Breast epithelium (tissue), 4 donors: Measurements from ENCODE around the gene KAT2B. TPM values are rescaled to one million over a fixed set of nuclear protein-coding genes. Genes with fewer than 3 reads are reported as not detected.
A peak's percentile ranks its signal among the peaks of the same experiment; 100 is the strongest.

Experiments used
- DNase-seq, 2 donors: peaks; one replicate each; pipeline ENCODE4 v3.0.0-alpha.2; 2019; ENCODE audit warnings: low spot score in 2 of 2
- H3K27ac ChIP-seq, 2 donors: fragments of 200-600 bp; sonication (generic) in 1 of 2; one replicate each; pipeline ENCODE4 v1.5.1; 2016 to 2019; ENCODE audit warnings: mild to moderate bottlenecking in 1 of 2
- H3K27me3 ChIP-seq, 2 donors: fragments of 200-600 bp; sonication (generic) in 1 of 2; one replicate each; pipeline versions ENCODE4 v1.5.1 to v1.6.0; 2017 to 2019; ENCODE audit warnings: control low read depth in 1 of 2, mild to moderate bottlenecking in 1 of 2
- H3K36me3 ChIP-seq: fragments of 200-600 bp; one replicate; pipeline ENCODE4 v1.5.1; 2019
- H3K4me1 ChIP-seq, 2 donors: fragments of 200-600 bp; sonication (generic); one replicate each; pipeline ENCODE4 v1.5.1; 2016 to 2019; ENCODE audit warnings: control low read depth in 1 of 2
- H3K4me3 ChIP-seq, 3 donors: fragments of 200-600 bp; sonication (generic); 1 replicate in 2 of 3; 2 replicates in 1 of 3; pipeline ENCODE4 v1.5.1; 2016 to 2019; ENCODE audit warnings: mild to moderate bottlenecking in 3 of 3, moderate library complexity in 2 of 3
- H3K9me3 ChIP-seq, 2 donors: fragments of 200-600 bp; sonication (generic) in 1 of 2; one replicate each; pipeline ENCODE4 v1.5.1; 2016 to 2019; ENCODE audit warnings: control low read depth in 1 of 2
- CTCF ChIP-seq, 3 donors: fragments of 450-650 bp; IDR thresholded peaks; one replicate each; pipeline ENCODE4 v1.5.1; 2016 to 2017; ENCODE audit warnings: antibody characterized with exemption in 3 of 3, mild to moderate bottlenecking in 3 of 3, moderate library complexity in 3 of 3
- POLR2A ChIP-seq: fragments of 450-650 bp; IDR thresholded peaks from one replicate; pipeline ENCODE4 v1.6.1; 2016; ENCODE audit warnings: antibody characterized with exemption, mild to moderate bottlenecking, moderate library complexity
- POLR2AphosphoS5 ChIP-seq, 3 donors: sonication (generic); formaldehyde crosslinking; IDR thresholded peaks; one replicate each; pipeline ENCODE4 v1.6.1; 2017; ENCODE audit warnings: antibody characterized with exemption in 3 of 3
- intact Hi-C: fragments of 100-400 bp; cut with DNase I; formaldehyde crosslinking; loops from one replicate; pipeline ENCODE4 v1.15.1; 2023; ENCODE audit warnings: low total_unique reads
- total RNA-seq, 3 donors: library from RNA; depleted of rRNA; stranded (reverse); fragments of >200 nt; gene quantifications; one replicate each; pipeline ENCODE4 v1.1.0, GENCODE V29; 2016

KAT2B gene
- total RNA-seq, 3 donors from 2014 or later, result 22.6 to 34.7 (median 34.0) TPM

GRCh38 chr3:20037255-20037996, 2.8 kb upstream of the KAT2B start:
- intact Hi-C loops, result loop anchor here (5.0 kb wide), 1 partner anchor 1830 kb away; no protein-coding TSS in a partner anchor
- no peak overlapping the region for H3K27ac ChIP-seq

GRCh38 chr3:20038699-20039465, 1.4 kb upstream of the KAT2B start:
- Histone ChIP-seq H3K27ac (peak overlapping the region; percentile 94), H3K4me1 (peaks cover 0 to 6% of the 10 kb centered on the region in 2 donors), H3K36me3 (no peaks in the 10 kb centered on the region), H3K4me3 (peak overlapping the region; percentile 88 to 92 (median 89)), H3K9me3 (no peaks in the 10 kb centered on the region), H3K27me3 (no peaks in the 10 kb centered on the region)
- intact Hi-C loops, result loop anchor here (5.0 kb wide), 1 partner anchor 1828 kb away; no protein-coding TSS in a partner anchor
- DNase-seq, result no peak
- TF ChIP-seq POLR2AphosphoS5 (IDR thresholded peaks at IDR 0.05), result no peak
- no peak for TF ChIP-seq CTCF (IDR thresholded peaks at IDR 0.05)
- no peak for TF ChIP-seq POLR2A

More at GRCh38 chr3:20037255-20037996, 2.8 kb upstream of the KAT2B start:
- TF ChIP-seq POLR2A (no peak), CTCF (IDR thresholded peaks at IDR 0.05) (peak in 1 of 3 donors; percentile 11)
- Histone ChIP-seq H3K4me3 (no peak overlapping the region), H3K9me3 (no peaks in the 10 kb centered on the region), H3K4me1 (peaks cover 0 to 6% of the 10 kb centered on the region in 2 donors), H3K27me3 (no peaks in the 10 kb centered on the region), H3K36me3 (no peaks in the 10 kb centered on the region)
- no peak for DNase-seq

- Histone ChIP-seq H3K36me3 (no peaks in the 10 kb centered on the region), H3K4me3 (peak overlapping the region; percentile 88 to 92 (median 89)), H3K9me3 (no peaks in the 10 kb centered on the region), H3K27ac (peak overlapping the region; percentile 94), H3K27me3 (no peaks in the 10 kb centered on the region), H3K4me1 (peaks cover 0 to 6% of the 10 kb centered on the region in 2 donors)
- TF ChIP-seq POLR2A, result no peak
- TF ChIP-seq POLR2AphosphoS5 (IDR thresholded peaks at IDR 0.05), result no peak
- no peak for TF ChIP-seq CTCF (IDR thresholded peaks at IDR 0.05)
- no peak for DNase-seq
- intact Hi-C loops, result loop anchor here (5.0 kb wide), 1 partner anchor 1828 kb away; no protein-coding TSS in a partner anchor
Measured at GRCh38 chr3:20039466-20039764, 831 bp upstream of the KAT2B start.

- H3K4me3 ChIP-seq, result peak overlapping the region; percentile 88 to 92 (median 89)
- intact Hi-C loops, result no loop called here
- H3K9me3 ChIP-seq, result no peaks in the 10 kb centered on the region
- H3K36me3 ChIP-seq, result no peaks in the 10 kb centered on the region
- no peak for TF ChIP-seq POLR2A
- TF ChIP-seq CTCF (IDR thresholded peaks at IDR 0.05), result no peak
- peak in 2 of 3 donors; percentile 24 to 33 for TF ChIP-seq POLR2AphosphoS5 (IDR thresholded peaks at IDR 0.05)
- peak overlapping the region; percentile 94 for H3K27ac ChIP-seq
- H3K27me3 ChIP-seq, result no peaks in the 10 kb centered on the region
- H3K4me1 ChIP-seq, result peaks cover 0 to 6% of the 10 kb centered on the region in 2 donors
- peak; percentile 51 to 66 for DNase-seq
Measured at GRCh38 chr3:20040548-20041196, 426 bp downstream of the KAT2B start.
